Heart right ventricle (tissue), 16 donors: ENCODE data around the gene CLHC1. TPM values are rescaled to one million over a fixed set of nuclear protein-coding genes. Genes with fewer than 3 reads are reported as not detected.
A peak's percentile ranks its signal among the peaks of the same experiment; 100 is the strongest.

ENCODE experiments used
- ATAC-seq, 8 donors: fragments of 200-7000 bp; cut with Tn5 transposase; one replicate each; pipeline ENCODE4 v1.9.1; 2020; ENCODE audit warnings: mild to moderate bottlenecking in 8 of 8, moderate library complexity in 8 of 8, moderate number of reproducible peaks in 1 of 8
- DNase-seq, 2 donors: peaks; one replicate each; pipeline ENCODE4 v3.0.0-alpha.2; 2020
- H3K27ac ChIP-seq, 10 donors: fragments of 200-600 bp; sonication (generic) in 2 of 10; one replicate each; pipeline versions ENCODE4 v1.5.0 to v1.8.0; 2020 to 2022; ENCODE audit warnings: mild to moderate bottlenecking in 3 of 10
- H3K27me3 ChIP-seq, 7 donors: fragments of 200-600 bp; one replicate each; pipeline ENCODE4 v1.8.0; 2021 to 2022; ENCODE audit warnings: mild to moderate bottlenecking in 2 of 7
- H3K36me3 ChIP-seq, 9 donors: fragments of 200-600 bp; sonication (generic) in 1 of 9; one replicate each; pipeline versions ENCODE4 v1.5.0 to v1.8.0; 2020 to 2022; ENCODE audit warnings: mild to moderate bottlenecking in 2 of 9
- H3K4me1 ChIP-seq, 9 donors: fragments of 200-600 bp; sonication (generic) in 1 of 9; one replicate each; pipeline versions ENCODE4 v1.5.0 to v1.8.0; 2020 to 2022; ENCODE audit warnings: mild to moderate bottlenecking in 4 of 9
- H3K4me3 ChIP-seq, 10 donors: fragments of 200-600 bp; sonication (generic) in 2 of 10; one replicate each; pipeline versions ENCODE4 v1.5.0 to v1.8.0; 2020 to 2022; ENCODE audit warnings: mild to moderate bottlenecking in 7 of 10, moderate library complexity in 2 of 10
- H3K9me3 ChIP-seq, 11 donors: fragments of 200-600 bp in 10 of 11; sonication (generic) in 2 of 11; one replicate each; pipeline versions ENCODE4 v1.5.0 to v1.8.0; 2013 to 2022; ENCODE audit warnings: mild to moderate bottlenecking in 2 of 11, control low read depth in 1 of 11, moderate library complexity in 1 of 11
- WGBS, 2 donors: extraction: QIAGEN DNeasy Blood & Tissue Kit; methylation state at CpG; one replicate each; pipeline ENCODE4 v1.1.7; 2013; ENCODE audit warnings: inconsistent platforms in 1 of 2; 5-methylcytosine and 5-hydroxymethylcytosine counted together
- intact Hi-C, 10 donors: fragments of 100-400 bp; cut with DNase I; formaldehyde crosslinking; loops; one replicate each; pipeline versions ENCODE4 v1.11.1 to v1.14.2; 2022
- polyA plus RNA-seq, 2 donors: library from polyadenylated mRNA; stranded (reverse); fragments of 200-250 nt; gene quantifications; one replicate each; pipeline ENCODE4 v1.2.3, GENCODE V29; 2013
- total RNA-seq, 10 donors: library from RNA; stranded (reverse); fragmentation: NEBNext Ultra II Directional in 3 of 10; extraction: Animal tissue kit (Norgen Biotek cat#: 25700) in 3 of 10; gene quantifications; one replicate each; pipeline versions ENCODE4 v1.2.1 to v1.2.4, GENCODE V29; 2021 to 2023
- TF ChIP-seq, protein P1 (sequence below), 9 donors: fragments of 200-600 bp; sonication (generic) in 2 of 9; IDR thresholded peaks; one replicate each; pipeline versions ENCODE4 v1.5.0 to v1.8.0; 2021 to 2022; ENCODE audit warnings: antibody characterized with exemption in 9 of 9, mild to moderate bottlenecking in 5 of 9, moderate library complexity in 1 of 9
- donor health status: Arrhythmogenic right ventricular cardiomyopathy.
- donor health status: ischemic (EF 13 %, LVEDD 7.1; RV severe dilation, severe dysfunction).
- donor health status: healthy with polysubstance abuse.
- donor health status: DM: no; HTN: yes; CAD: no.
- donor health status: DM: no; HTN: no; CAD: no.
- donor health status: ischemic (EF 25% LVEDD 6.9; RV normal size, moderate dysfunction).
- donor health status: ischemic (EF 25% LVEDD 5.7; RV mildly dilated, moderate dysfunction).
- donor health status: healthy.
- donor health status: DM: yes; HTN: yes; CAD: no.
- donor health status: Ischemic cardiomyopathy.
- donor health status: ischemic (EF 35%, LVEDD 5.7; RV mildly dilated, moderate dysfunction).
- donor health status: nonischemic (EF 11% LVEDD 7.7; RV severe dilation, severe dysfunction).
- donor health status: DM: yes; HTN: yes; CAD: no.
- donor health status: PGD.
- donor health status: ischemic (EF 29% LVEDD 5.4; RV normal size, mild dysfunction).
- donor health status: nonischemic (EF 23%, LVEDD 6.1; RV moderate dilation, normal function).

The CLHC1 gene
- total and polyA plus RNA-seq, 12 donors: 1.7 to 9.7 (median 6.3) TPM

DNA sequence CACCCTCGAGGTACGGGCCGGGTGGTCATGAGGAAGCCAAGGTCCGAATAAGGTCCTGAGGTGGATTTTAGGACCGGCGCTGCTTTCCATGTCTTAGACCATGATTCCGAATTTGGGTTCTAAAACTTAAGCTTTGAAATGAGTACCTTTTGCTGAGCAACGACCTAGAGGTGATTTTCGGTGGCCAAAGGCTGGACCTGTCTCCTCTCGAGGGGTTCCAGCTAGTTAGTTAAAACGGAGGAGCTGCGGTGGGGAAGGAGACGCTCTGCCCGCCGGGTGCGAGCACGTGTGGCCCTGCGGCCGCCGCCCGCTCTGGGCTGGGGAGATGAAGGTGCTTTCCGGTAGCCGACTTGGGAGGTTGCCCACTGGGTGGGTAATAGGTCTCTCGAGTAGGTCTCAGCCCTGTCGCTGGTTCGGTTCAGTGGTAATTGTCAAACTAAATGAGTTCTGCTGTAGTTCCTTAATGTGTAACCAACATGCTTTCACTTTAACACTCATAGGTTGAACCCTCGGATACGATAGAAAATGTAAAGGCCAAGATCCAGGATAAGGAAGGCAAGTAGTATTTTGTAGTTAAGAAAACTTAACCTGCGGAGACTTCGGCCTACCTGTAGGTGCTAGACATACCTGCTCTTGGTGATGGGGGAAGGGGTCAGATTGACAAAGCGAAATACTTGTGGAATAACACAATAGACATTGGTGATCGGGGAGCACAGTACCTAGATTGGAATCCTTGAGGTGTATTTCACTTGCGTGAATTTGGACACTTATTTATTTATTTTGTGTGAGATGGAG is 967 bp upstream of the CLHC1 start:
- intact Hi-C loops: loop anchor here in 3 of 10 donors (1.0 to 10.0 kb wide), 3 partner anchors 34 to 382 kb away; partner anchors contain the start of genes MTIF2 (in 2 of the 3), PPP4R3B (in 1 of the 3) and RTN4 (in 1 of the 3)
- TF ChIP-seq, protein P1, sequence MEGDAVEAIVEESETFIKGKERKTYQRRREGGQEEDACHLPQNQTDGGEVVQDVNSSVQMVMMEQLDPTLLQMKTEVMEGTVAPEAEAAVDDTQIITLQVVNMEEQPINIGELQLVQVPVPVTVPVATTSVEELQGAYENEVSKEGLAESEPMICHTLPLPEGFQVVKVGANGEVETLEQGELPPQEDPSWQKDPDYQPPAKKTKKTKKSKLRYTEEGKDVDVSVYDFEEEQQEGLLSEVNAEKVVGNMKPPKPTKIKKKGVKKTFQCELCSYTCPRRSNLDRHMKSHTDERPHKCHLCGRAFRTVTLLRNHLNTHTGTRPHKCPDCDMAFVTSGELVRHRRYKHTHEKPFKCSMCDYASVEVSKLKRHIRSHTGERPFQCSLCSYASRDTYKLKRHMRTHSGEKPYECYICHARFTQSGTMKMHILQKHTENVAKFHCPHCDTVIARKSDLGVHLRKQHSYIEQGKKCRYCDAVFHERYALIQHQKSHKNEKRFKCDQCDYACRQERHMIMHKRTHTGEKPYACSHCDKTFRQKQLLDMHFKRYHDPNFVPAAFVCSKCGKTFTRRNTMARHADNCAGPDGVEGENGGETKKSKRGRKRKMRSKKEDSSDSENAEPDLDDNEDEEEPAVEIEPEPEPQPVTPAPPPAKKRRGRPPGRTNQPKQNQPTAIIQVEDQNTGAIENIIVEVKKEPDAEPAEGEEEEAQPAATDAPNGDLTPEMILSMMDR (IDR thresholded peaks at IDR 0.05): no peak

DNA sequence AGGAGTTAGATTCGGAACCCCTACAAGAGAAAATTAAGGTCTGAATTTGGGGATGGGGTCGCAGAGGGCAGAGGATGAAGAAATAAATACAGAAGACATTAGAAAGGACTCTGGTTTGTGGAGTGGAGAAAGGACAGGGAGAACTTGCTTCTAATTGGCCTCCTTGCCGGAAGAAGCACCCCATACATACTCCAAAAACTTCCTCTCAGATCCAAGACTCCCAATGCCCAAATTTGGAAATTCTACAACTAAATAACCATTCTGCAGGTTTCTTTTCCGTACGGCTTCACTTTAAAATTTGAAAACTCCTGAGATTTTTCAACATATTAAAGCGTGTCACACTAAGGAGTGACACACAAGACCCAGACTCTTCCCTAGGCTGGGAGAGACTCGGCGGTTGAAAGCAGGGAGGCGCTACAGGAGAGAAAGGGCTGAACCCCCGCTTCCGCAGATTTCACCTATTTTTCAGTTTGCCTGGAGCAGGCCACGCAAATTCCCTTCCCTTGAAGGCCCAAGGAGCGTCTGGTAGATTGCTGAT is 478 bp downstream of the CLHC1 start:
- Histone ChIP-seq H3K4me1 (peaks cover 0 to 56% (median 45%) of the 10 kb centered on the region in 9 donors), H3K27ac (peak overlapping the region; percentile 80 to 98 (median 94)), H3K36me3 (peaks cover 0 to 33% (median 28%) of the 10 kb centered on the region in 9 donors), H3K4me3 (peak overlapping the region; percentile 62 to 98 (median 88)), H3K9me3 (no peaks in the 10 kb centered on the region), H3K27me3 (no peaks in the 10 kb centered on the region)
- intact Hi-C loops: loop anchor here in 3 of 10 donors (1.0 to 10.0 kb wide), 3 partner anchors 36 to 383 kb away; partner anchors contain the start of genes MTIF2 (in 2 of the 3), PPP4R3B (in 1 of the 3) and RTN4 (in 1 of the 3)
- TF ChIP-seq, protein P1 (IDR thresholded peaks at IDR 0.05): peak in 1 of 9 donors; percentile 28
- 7 to 8% methylated on average over 13 of the region's 13 CpGs for WGBS, 2 donors
- DNase-seq (no peak), ATAC-seq (peak in 6 of 8 donors; percentile 2 to 27 (median 20))

More for the DNA sequence above, 967 bp upstream of the CLHC1 start:
- 5 to 7% methylated on average over 33 of the region's 33 CpGs for WGBS, 2 donors
- H3K4me1 ChIP-seq: peaks cover 0 to 41% (median 36%) of the 10 kb centered on the region in 9 donors
- ATAC-seq (peak; percentile 3 to 49 (median 26)), DNase-seq (peak in 1 of 2 donors; percentile 36)
- no peaks in the 10 kb centered on the region for H3K27me3 ChIP-seq
- H3K9me3 ChIP-seq: no peaks in the 10 kb centered on the region
- peaks cover 0 to 48% (median 37%) of the 10 kb centered on the region in 9 donors for H3K36me3 ChIP-seq
- H3K4me3 ChIP-seq: peak overlapping the region; percentile 62 to 98 (median 88)
- H3K27ac ChIP-seq: peak overlapping the region; percentile 80 to 98 (median 94)

DNA sequence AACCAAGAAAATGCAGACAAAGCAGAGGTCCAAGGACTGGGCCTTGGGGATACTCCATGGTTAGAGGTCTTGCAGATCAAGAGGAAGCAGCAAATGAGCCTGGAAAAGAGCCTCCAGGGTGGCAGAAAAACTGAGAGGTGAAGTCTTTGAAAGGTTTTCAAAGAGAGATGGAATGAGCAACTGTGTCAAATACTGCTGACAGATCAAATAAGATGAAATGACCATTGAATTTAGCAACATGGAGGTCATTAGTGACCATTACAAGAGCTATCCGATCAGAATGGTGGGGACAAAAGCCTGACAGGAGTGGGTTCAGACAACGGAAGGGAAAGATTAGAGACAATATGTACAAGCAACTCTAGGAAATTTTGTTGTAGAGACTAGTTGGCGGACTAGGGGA is 1.5 kb downstream of the CLHC1 start:
- Histone ChIP-seq H3K27ac (no peak overlapping the region), H3K27me3 (no peaks in the 10 kb centered on the region), H3K4me3 (peak overlapping the region in 1 of 10 donors; percentile 62), H3K4me1 (peaks cover 0 to 56% (median 45%) of the 10 kb centered on the region in 9 donors), H3K9me3 (no peaks in the 10 kb centered on the region), H3K36me3 (peaks cover 0 to 22% (median 19%) of the 10 kb centered on the region in 9 donors)
- ATAC-seq (no peak), DNase-seq (no peak)
- TF ChIP-seq, protein P1 (IDR thresholded peaks at IDR 0.05): no peak
- intact Hi-C loops: loop anchor here in 2 of 10 donors (5.0 to 10.0 kb wide), 2 partner anchors 37 to 384 kb away; partner anchors contain the start of genes MTIF2 (in 2 of the 2) and PPP4R3B (in 1 of the 2)
- whole genome bisulfite sequencing, 2 donors: 97 to 99% methylated on average over 3 of the region's 3 CpGs

DNA sequence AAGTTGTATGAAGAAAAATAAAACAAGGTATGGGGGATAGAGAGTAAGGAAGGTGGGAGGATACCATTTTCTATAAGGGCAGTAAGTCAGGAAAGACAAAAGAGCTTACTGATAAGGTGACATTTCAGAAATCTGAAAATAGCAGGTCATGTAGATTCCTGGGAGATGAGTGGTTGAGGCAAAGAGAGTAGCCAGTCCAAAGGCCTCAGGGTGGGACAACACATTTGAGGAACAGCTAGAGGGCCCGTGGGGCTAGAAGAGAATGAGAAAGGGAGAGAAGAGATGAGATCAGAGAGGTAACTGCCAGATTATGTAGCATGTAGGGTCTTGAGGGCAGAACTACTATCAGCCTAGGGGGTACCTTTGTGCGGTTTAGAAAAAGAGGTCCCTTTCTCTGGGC is 2.9 kb downstream of the CLHC1 start:
- H3K27me3 ChIP-seq: no peaks in the 10 kb centered on the region
- no peaks in the 10 kb centered on the region for H3K9me3 ChIP-seq
- peaks cover 0 to 9% (median 5%) of the 10 kb centered on the region in 9 donors for H3K36me3 ChIP-seq
- peak overlapping the region in 2 of 10 donors; percentile 11 to 49 for H3K27ac ChIP-seq
- H3K4me3 ChIP-seq: no peak overlapping the region
- ATAC-seq (no peak), DNase-seq (no peak)
- WGBS, 2 donors: 84 to 85% methylated on average over 2 of the region's 2 CpGs
- intact Hi-C loops: no loop called here
- TF ChIP-seq, protein P1 (IDR thresholded peaks at IDR 0.05): no peak
- H3K4me1 ChIP-seq: peaks cover 0 to 50% (median 42%) of the 10 kb centered on the region in 9 donors
